GM06990 (cell line): ENCODE measurements around the gene SELENOO.

Source experiments
- DNase-seq: peaks from one replicate; pipeline ENCODE4 v3.0.0-alpha.2; 2011; ENCODE audit not compliant: insufficient read length; ENCODE audit errors: extremely low read depth
- H3K27me3 ChIP-seq: replicated peaks from 2 replicates; pipeline ENCODE4 v1.6.0; 2011; ENCODE audit warnings: low read length; ENCODE audit not compliant: control insufficient read depth, insufficient read depth
- H3K36me3 ChIP-seq: 2 replicates; pipeline ENCODE4 v1.5.1; 2011; ENCODE audit warnings: low read length; ENCODE audit not compliant: control insufficient read depth, insufficient read depth
- H3K4me3 ChIP-seq: replicated peaks from 2 replicates; pipeline ENCODE4 v1.5.1; 2011; ENCODE audit warnings: low read depth, mild to moderate bottlenecking, control low read depth, low read length
- TF ChIP-seq, protein P1 (sequence below): IDR thresholded peaks from 2 replicates; pipeline ENCODE4 v1.5.1; 2011; ENCODE audit warnings: low read length, control low read depth, mild to moderate bottlenecking, inconsistent platforms; ENCODE audit not compliant: insufficient read depth, poor library complexity, severe bottlenecking

Gene SELENOO

DNA sequence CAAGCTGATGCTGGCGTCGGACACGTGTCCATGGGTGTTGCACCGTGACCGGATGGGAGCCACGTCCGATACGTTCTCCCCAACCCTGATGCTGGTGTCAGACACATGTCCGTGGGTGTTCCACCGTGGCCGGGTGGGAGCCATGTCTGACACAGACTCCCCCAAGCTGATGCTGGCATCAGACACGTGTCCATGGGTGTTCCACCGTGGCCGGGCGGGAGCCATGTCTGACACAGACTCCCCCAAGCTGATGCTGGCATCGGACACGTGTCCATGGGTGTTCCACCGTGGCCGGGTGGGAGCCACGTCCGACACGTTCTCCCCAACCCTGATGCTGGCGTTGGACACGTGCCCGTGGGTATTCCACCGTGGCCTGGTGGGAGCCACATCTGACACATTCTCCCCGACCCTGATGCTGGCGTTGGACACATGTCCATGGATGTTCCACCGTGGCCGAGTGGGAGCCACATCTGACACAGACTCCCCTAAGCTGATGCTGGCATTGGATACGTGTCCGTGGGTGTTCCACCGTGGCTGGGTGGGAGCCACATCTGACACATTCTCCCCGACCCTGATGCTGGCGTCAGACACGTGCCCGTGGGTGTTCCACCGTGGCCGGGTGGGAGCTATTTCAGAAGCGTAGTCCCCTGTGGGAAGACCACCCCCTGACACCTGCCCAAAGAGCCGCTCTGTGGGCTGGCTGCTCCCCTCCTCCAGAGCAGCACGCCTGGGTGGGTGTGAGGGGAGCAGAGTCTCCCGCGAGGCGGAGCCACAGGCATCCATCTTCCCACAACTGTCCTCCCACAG is 20.0 kb downstream of the SELENOO start:
- DNase-seq: no peak
- H3K27me3 ChIP-seq: no peaks in the 10 kb centered on the region
- H3K4me3 ChIP-seq: no peak overlapping the region
- TF ChIP-seq, protein P1, sequence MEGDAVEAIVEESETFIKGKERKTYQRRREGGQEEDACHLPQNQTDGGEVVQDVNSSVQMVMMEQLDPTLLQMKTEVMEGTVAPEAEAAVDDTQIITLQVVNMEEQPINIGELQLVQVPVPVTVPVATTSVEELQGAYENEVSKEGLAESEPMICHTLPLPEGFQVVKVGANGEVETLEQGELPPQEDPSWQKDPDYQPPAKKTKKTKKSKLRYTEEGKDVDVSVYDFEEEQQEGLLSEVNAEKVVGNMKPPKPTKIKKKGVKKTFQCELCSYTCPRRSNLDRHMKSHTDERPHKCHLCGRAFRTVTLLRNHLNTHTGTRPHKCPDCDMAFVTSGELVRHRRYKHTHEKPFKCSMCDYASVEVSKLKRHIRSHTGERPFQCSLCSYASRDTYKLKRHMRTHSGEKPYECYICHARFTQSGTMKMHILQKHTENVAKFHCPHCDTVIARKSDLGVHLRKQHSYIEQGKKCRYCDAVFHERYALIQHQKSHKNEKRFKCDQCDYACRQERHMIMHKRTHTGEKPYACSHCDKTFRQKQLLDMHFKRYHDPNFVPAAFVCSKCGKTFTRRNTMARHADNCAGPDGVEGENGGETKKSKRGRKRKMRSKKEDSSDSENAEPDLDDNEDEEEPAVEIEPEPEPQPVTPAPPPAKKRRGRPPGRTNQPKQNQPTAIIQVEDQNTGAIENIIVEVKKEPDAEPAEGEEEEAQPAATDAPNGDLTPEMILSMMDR: no peak
- H3K36me3 ChIP-seq: peaks cover 65% of the 10 kb centered on the region

DNA sequence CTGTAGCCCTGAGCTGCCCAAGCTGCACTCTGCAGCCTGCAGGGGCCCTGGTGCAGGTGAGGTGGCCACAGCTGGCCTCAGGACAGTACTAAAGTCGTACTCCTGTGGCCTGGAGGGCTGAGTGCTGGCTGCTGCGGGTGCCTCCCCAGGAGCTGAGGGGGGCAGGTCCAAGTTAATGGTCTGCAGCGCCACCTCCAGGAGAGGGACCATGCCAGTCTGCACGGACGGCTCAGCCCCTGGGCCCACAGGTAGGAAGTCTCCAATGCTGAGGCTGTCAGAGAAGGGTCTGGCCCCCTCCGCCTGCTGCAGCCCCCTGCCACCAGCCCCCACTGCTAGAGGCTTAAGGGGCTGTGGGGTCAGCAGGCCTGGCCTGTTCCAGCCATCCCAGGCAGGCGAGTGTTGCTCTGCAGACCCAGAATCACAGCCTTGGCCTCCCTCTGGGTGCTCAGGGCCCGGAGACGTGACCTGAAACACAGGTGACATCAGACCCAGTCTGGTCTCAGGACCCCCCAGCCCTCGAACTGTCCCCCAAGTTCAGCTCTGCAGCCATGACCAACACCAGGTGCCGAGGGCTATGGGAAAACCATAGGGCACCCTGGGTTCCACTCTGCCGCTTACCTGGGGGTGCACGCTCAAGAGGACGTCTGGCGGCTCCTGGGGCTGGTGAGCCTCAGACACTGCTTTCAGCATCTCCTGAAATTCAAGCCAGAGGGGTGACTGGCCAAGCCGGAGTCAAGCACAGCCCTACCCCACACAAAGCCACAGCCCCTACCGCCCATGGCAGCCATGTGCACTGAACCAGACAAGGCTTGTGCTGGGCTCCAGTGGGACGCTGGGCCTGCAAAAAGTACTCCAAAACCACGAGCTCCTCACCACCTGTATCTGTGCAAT is 20.8 kb downstream of the SELENOO start:
- H3K4me3 ChIP-seq: no peak overlapping the region
- DNase-seq: no peak
- H3K27me3 ChIP-seq: no peaks in the 10 kb centered on the region
- TF ChIP-seq, protein P1: no peak
- H3K36me3 ChIP-seq: peaks cover 61% of the 10 kb centered on the region

DNA sequence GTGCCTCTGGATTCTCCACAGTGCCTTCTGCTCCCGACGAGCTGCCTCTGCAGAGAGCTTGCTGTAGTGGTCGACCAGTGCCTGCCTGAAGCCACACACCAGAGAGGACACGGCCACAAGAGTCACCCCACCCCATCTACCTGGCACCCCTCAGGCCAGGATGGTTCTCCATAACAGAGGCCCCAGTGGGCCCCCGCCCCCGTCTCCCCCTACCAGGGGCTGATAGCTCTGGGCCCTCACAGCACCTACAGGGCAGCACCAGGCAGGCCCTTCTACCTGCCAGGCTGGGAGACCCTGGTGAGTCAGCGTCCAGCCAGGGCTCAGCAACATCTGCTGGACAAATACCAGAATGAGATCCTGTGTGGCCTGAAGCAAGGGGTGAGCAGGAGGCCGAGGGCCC is 21.7 kb downstream of the SELENOO start:
- Histone ChIP-seq H3K27me3 (no peaks in the 10 kb centered on the region), H3K36me3 (peaks cover 57% of the 10 kb centered on the region), H3K4me3 (no peak overlapping the region)
- DNase-seq: no peak
- TF ChIP-seq, protein P1: no peak

DNA sequence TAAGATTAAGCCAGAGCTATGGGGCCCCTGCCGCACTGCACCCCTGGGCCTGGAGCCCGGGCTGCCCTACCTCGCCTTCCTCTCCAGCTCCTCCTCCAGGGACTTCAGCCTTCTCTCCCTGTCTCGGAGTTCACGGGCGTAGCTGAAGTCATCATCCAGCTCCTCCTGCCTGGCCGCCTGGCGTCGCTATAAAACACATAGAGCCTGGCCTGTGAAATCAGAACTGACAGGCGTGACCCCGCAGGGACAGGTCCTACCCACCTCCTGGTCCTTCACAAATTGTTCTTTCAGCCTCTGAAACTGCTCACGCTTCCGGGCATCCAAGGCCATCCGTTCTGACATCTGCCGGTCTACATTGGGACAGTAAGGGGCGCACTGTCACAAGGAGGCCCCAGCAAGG is 23.3 kb downstream of the SELENOO start:
- H3K36me3 ChIP-seq: peaks cover 48% of the 10 kb centered on the region
- no peak overlapping the region for H3K4me3 ChIP-seq
- TF ChIP-seq, protein P1: no peak
- no peak for DNase-seq
- H3K27me3 ChIP-seq: no peaks in the 10 kb centered on the region

DNA sequence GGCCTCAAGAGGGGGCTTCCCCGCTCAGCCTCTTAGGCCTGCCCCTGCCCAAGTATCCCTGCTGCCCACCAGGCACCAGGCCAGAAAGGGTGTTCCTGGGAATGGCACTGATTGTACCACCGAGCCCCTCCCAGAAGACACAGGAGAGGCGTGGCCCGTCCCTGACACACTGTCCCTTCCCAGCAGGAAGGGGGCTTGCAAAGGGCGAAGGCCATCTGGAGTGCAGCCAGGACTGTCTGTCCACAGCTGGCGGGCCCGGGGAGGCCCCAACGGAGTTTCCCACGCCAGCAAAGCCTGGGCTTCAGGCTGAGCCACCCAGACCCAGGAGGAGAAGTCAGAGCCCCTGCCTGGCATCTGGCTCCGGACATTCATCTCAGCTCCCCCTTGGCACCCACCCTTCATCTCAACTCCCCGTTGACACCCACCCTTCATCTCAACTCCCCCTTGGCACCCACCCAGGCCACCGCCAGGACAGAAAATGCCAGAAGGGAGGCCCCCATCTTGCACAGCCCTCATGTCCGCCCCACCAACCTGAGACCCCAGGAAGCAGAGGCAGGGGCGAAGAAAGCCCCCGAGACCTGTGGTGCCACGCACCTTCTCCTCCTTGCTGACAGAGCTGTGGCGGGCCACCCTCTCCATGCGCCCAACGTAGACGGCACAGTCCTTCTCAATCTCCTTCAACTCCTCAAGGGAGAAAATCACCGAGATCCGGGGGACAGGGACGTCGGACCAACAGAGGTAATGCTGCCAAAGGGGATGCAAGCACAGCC is 24.6 kb downstream of the SELENOO start:
- Histone ChIP-seq H3K36me3 (peaks cover 44% of the 10 kb centered on the region), H3K4me3 (no peak overlapping the region), H3K27me3 (no peaks in the 10 kb centered on the region)
- no peak for DNase-seq
- TF ChIP-seq, protein P1: no peak
